Lower leg skin (tissue), 3 donors: ENCODE data around the gene OASL.

ENCODE experiments used
- POLR2A ChIP-seq, 2 donors: fragments of 450-650 bp; IDR thresholded peaks; one replicate each; pipeline ENCODE4 v1.6.1; 2016 to 2017; ENCODE audit warnings: antibody characterized with exemption in 2 of 2, mild to moderate bottlenecking in 1 of 2, moderate library complexity in 1 of 2
- TF ChIP-seq, protein P1 (sequence below), 3 donors: fragments of 450-650 bp; IDR thresholded peaks; one replicate each; pipeline ENCODE4 v1.5.1; 2016; ENCODE audit warnings: antibody characterized with exemption in 3 of 3, mild to moderate bottlenecking in 3 of 3, moderate library complexity in 2 of 3

DNA sequence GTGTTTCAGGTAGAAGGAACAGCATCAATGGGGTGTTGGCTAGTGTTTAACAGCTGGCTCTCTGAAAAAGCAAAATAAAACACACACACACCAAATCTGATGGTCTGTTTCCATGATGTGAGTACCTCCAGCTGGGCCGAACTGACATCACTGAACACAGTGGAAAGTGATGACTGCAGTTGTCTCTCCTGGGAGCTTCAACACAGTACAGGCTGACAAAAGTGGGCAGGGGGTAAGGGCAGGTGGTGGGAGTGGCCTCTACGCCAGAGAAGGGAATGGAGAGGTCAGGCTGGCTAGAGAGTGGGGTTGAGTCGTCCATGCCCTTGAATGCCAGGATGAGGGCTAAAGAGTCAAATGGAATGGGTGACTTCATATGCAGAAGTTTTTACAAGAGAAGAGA is 68.7 kb downstream of the OASL start:
- TF ChIP-seq, protein P1, sequence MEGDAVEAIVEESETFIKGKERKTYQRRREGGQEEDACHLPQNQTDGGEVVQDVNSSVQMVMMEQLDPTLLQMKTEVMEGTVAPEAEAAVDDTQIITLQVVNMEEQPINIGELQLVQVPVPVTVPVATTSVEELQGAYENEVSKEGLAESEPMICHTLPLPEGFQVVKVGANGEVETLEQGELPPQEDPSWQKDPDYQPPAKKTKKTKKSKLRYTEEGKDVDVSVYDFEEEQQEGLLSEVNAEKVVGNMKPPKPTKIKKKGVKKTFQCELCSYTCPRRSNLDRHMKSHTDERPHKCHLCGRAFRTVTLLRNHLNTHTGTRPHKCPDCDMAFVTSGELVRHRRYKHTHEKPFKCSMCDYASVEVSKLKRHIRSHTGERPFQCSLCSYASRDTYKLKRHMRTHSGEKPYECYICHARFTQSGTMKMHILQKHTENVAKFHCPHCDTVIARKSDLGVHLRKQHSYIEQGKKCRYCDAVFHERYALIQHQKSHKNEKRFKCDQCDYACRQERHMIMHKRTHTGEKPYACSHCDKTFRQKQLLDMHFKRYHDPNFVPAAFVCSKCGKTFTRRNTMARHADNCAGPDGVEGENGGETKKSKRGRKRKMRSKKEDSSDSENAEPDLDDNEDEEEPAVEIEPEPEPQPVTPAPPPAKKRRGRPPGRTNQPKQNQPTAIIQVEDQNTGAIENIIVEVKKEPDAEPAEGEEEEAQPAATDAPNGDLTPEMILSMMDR (IDR thresholded peaks at IDR 0.05), result no peak
- no peak for TF ChIP-seq POLR2A (IDR thresholded peaks at IDR 0.05)
